B cell (primary cell): ENCODE results near the gene MRPL34. TPM values are rescaled to one million over a fixed set of nuclear protein-coding genes. Genes with fewer than 3 reads are reported as not detected.

Experiments used
- ATAC-seq: fragments of 200-7000 bp; cut with Tn5 transposase; one replicate; pipeline ENCODE4 v1.10.0; 2021; ENCODE audit warnings: low read depth, mild to moderate bottlenecking, moderate number of reproducible peaks, moderate library complexity
- CTCF ChIA-PET: fragments of 350-600 bp; sonication (Branson Sonifier 250); formaldehyde crosslinking; loops from one replicate; lab custom pipeline; 2021; ENCODE audit warnings: antibody characterized with exemption, inconsistent platforms; lab: Charles Lee
- POLR2A ChIA-PET: fragments of 350-600 bp; sonication (Branson Sonifier 250); formaldehyde crosslinking; loops from one replicate; lab custom pipeline; 2021; ENCODE audit warnings: antibody characterized with exemption; lab: Charles Lee
- DNase-seq: peaks from one replicate; pipeline ENCODE4 v3.0.0; 2013
- H2AFZ ChIP-seq: 2 replicates; pipeline ENCODE4 v1.6.1; 2012; ENCODE audit warnings: mild to moderate bottlenecking, low read depth, low read length; ENCODE audit not compliant: insufficient read depth, poor library complexity, severe bottlenecking
- H3K27ac ChIP-seq, 2 donors: 1 replicate in 1 of 2; 2 replicates in 1 of 2; pipeline ENCODE4 v1.5.1; 2012 to 2013; ENCODE audit warnings: low read length in 2 of 2, mild to moderate bottlenecking in 2 of 2, moderate library complexity in 1 of 2
- H3K27me3 ChIP-seq, 4 experiments: fragments of 200-600 bp in 1 of 4; sonication (generic) in 1 of 4; replicated peaks in 1 of 4; 1 replicate in 2 of 4; 2 replicates in 2 of 4; pipeline versions ENCODE4 v1.6.1 to v1.7.0; 2013 to 2016; ENCODE audit warnings: low read length in 3 of 4, mild to moderate bottlenecking in 2 of 4, mixed read lengths in 1 of 4, moderate library complexity in 1 of 4; ENCODE audit not compliant: insufficient read depth in 4 of 4, control insufficient read depth in 3 of 4; ENCODE audit errors: control extremely low read depth in 1 of 4
- H3K36me3 ChIP-seq, 2 experiments: replicated peaks in 1 of 2; 1 replicate in 1 of 2; 2 replicates in 1 of 2; pipeline versions ENCODE4 v1.6.1 to v1.7.1; 2013; ENCODE audit warnings: low read length in 1 of 2; ENCODE audit not compliant: insufficient read depth in 2 of 2, control insufficient read depth in 1 of 2; ENCODE audit errors: control extremely low read depth in 1 of 2, extremely low read depth in 1 of 2
- H3K4me1 ChIP-seq, 2 donors: fragments of 200-600 bp in 1 of 2; sonication (generic) in 1 of 2; 1 replicate in 1 of 2; 2 replicates in 1 of 2; pipeline versions ENCODE4 v1.5.1 to v1.6.1; 2013 to 2017; ENCODE audit warnings: low read length in 2 of 2; ENCODE audit not compliant: control insufficient read depth in 2 of 2, insufficient read depth in 2 of 2
- H3K4me2 ChIP-seq: replicated peaks from 2 replicates; pipeline ENCODE3; 2012; ENCODE audit warnings: mild to moderate bottlenecking, low read depth, low read length; ENCODE audit not compliant: poor library complexity, severe bottlenecking
- H3K4me3 ChIP-seq, 5 experiments: fragments of 200-600 bp in 1 of 5; sonication (generic) in 1 of 5; 1 replicate in 3 of 5; 2 replicates in 2 of 5; pipeline versions ENCODE4 v1.5.1 to v1.7.0; 2011 to 2016; ENCODE audit warnings: low read length in 4 of 5, mild to moderate bottlenecking in 4 of 5, low read depth in 2 of 5, control low read depth in 1 of 5, moderate library complexity in 1 of 5; ENCODE audit not compliant: insufficient read depth in 1 of 5; ENCODE audit errors: control extremely low read depth in 1 of 5, extremely low read depth in 1 of 5
- H3K79me2 ChIP-seq: fragments of 200-600 bp; sonication (generic); one replicate; pipeline ENCODE4 v1.6.0; 2016; ENCODE audit warnings: low read length; ENCODE audit not compliant: control insufficient read depth, insufficient read depth
- H3K9ac ChIP-seq: fragments of 200-600 bp; sonication (generic); 2 replicates; pipeline ENCODE4 v1.6.1; 2017; ENCODE audit warnings: mild to moderate bottlenecking, low read length, moderate library complexity
- H3K9me3 ChIP-seq, 3 donors: one replicate each; pipeline versions ENCODE4 v1.6.1 to v1.7.1; 2013; ENCODE audit warnings: low read length in 2 of 3; ENCODE audit not compliant: control insufficient read depth in 2 of 3, insufficient read depth in 1 of 3; ENCODE audit errors: control extremely low read depth in 1 of 3
- H4K20me1 ChIP-seq: 2 replicates; pipeline ENCODE4 v1.6.0; 2012; ENCODE audit warnings: mild to moderate bottlenecking, low read length; ENCODE audit not compliant: insufficient read depth, control insufficient read depth, poor library complexity, severe bottlenecking
- H3K27ac Mint-ChIP-seq: one replicate; pipeline ENCODE4 v1.8.0; 2021; ENCODE audit warnings: mixed read lengths
- H3K27me3 Mint-ChIP-seq: one replicate; pipeline ENCODE4 v1.8.0; 2021; ENCODE audit warnings: mixed read lengths
- H3K4me1 Mint-ChIP-seq: one replicate; pipeline ENCODE4 v1.8.0; 2021; ENCODE audit warnings: mixed read lengths
- H3K4me3 Mint-ChIP-seq: one replicate; pipeline ENCODE4 v1.8.0; 2021; ENCODE audit warnings: mixed read lengths
- H3K9me3 Mint-ChIP-seq: one replicate; pipeline ENCODE4 v1.8.0; 2022; ENCODE audit warnings: mixed read lengths; ENCODE audit not compliant: insufficient read depth
- CTCF ChIP-seq: fragments of 200-600 bp; IDR thresholded peaks from one replicate; pipeline ENCODE4 v1.8.0; 2022; ENCODE audit warnings: antibody characterized with exemption, mild to moderate bottlenecking
- EZH2 ChIP-seq: IDR thresholded peaks from 2 replicates; pipeline ENCODE4 v1.6.1; 2012; ENCODE audit warnings: borderline replicate concordance, low read depth, mild to moderate bottlenecking, moderate library complexity, low read length; ENCODE audit not compliant: insufficient read depth, poor library complexity, severe bottlenecking
- WGBS: methylation state at CpG from one replicate; pipeline ENCODE4 v1.1.5; 2013; ENCODE audit warnings: missing lambda C conversion rate; ENCODE audit not compliant: insufficient coverage; 5-methylcytosine and 5-hydroxymethylcytosine counted together
- intact Hi-C: fragments of 100-400 bp; cut with micrococcal nuclease; formaldehyde crosslinking; loops from one replicate; pipeline ENCODE4 v1.10.0; 2022
- polyA plus RNA-seq: library from polyadenylated mRNA; depleted of rRNA; stranded (reverse); fragments of >200 nt; gene quantifications from 2 replicates; pipeline ENCODE4 v1.2.3, GENCODE V29; 2012
- total RNA-seq, 2 donors: library from RNA; stranded (reverse); fragments of 120-200 nt in 1 of 2; gene quantifications; 1 replicate in 1 of 2; 2 replicates in 1 of 2; pipeline versions ENCODE4 v1.2.3 to v1.2.4, GENCODE V29; 2013 to 2022

Gene MRPL34
- total and polyA plus RNA-seq, 2 donors (not counting 1 experiment from before 2014, with no cell fraction given) = 16.5 to 45.7 TPM

- intact Hi-C loops = no loop called here
- DNase-seq (no peak), ATAC-seq (no peak)
- no peak for TF ChIP-seq CTCF
- no peak for TF ChIP-seq EZH2
- Histone ChIP-seq H3K9ac (peak overlapping the region; percentile 90), H3K4me2 (peak overlapping the region; percentile 99), H4K20me1 (no peaks in the 10 kb centered on the region), H3K4me3 (peak overlapping the region in 3 of 5 experiments; percentile 55 to 97 (median 79)), H3K27ac (no peak overlapping the region), H3K4me1 (peaks cover 19 to 32% of the 10 kb centered on the region in 2 donors), H3K27me3 (no peaks in the 10 kb centered on the region), H3K9me3 (no peaks in the 10 kb centered on the region), H3K36me3 (no peaks in the 10 kb centered on the region), H3K79me2 (peaks cover 9% of the 10 kb centered on the region), H2AFZ (peak overlapping the region; percentile 100)
- WGBS = 92% methylated on average over 21 of the region's 30 CpGs
- POLR2A ChIA-PET = interaction anchor here (0.8 to 0.9 kb wide), 2 partner anchors 10 to 81 kb away, joined by 3 to 6 read pairs; partner anchors contain the start of gene MVB12A
- CTCF ChIA-PET = interaction anchor here (0.9 kb wide), 1 partner anchor 29 kb away, joined by 3 read pairs; the partner anchor contains the start of gene DDA1
- no peaks in the 10 kb centered on the region for H3K9me3 Mint-ChIP-seq
- peak overlapping the region; percentile 92 for H3K4me3 Mint-ChIP-seq
- H3K27me3 Mint-ChIP-seq = no peaks in the 10 kb centered on the region
- H3K4me1 Mint-ChIP-seq = peaks cover 38% of the 10 kb centered on the region
- no peak overlapping the region for H3K27ac Mint-ChIP-seq
Measured at GRCh38 chr19:17338433-17339078, 32.9 kb downstream of the MRPL34 start.

- no peak overlapping the region for H3K4me2 ChIP-seq
- TF ChIP-seq EZH2 = no peak
- TF ChIP-seq CTCF = no peak
- ChIA-PET POLR2A (interaction anchor here (0.8 kb wide), 1 partner anchor 11 kb away, joined by 6 read pairs; no protein-coding TSS in a partner anchor), CTCF (interaction anchor here (1.1 kb wide), 1 partner anchor 11 kb away, joined by 3 read pairs; no protein-coding TSS in a partner anchor)
- no peaks in the 10 kb centered on the region for H4K20me1 ChIP-seq
- H3K27me3 ChIP-seq = no peaks in the 10 kb centered on the region
- H3K27ac ChIP-seq = no peak overlapping the region
- Mint-ChIP-seq H3K27ac (no peak overlapping the region), H3K27me3 (no peaks in the 10 kb centered on the region), H3K4me3 (peak overlapping the region; percentile 62), H3K9me3 (no peaks in the 10 kb centered on the region), H3K4me1 (peaks cover 34% of the 10 kb centered on the region)
- peaks cover 9% of the 10 kb centered on the region for H3K79me2 ChIP-seq
- WGBS = 95% methylated on average over 27 of the region's 34 CpGs
- ATAC-seq (no peak), DNase-seq (peak; percentile 37)
- no peak overlapping the region for H3K4me3 ChIP-seq
- H3K9ac ChIP-seq = no peak overlapping the region
- peaks cover 13 to 26% of the 10 kb centered on the region in 2 donors for H3K4me1 ChIP-seq
- H3K9me3 ChIP-seq = no peaks in the 10 kb centered on the region
- H3K36me3 ChIP-seq = no peaks in the 10 kb centered on the region
- no peak overlapping the region for H2AFZ ChIP-seq
- intact Hi-C loops = no loop called here
Measured at GRCh38 chr19:17339088-17339741, 33.5 kb downstream of the MRPL34 start.
